D341Med (cell line): Measurements from ENCODE around the gene TRIO.
"Not testable (repeated sequence)": the region's sequence is repeated elsewhere in the genome, so short reads cannot be mapped to it uniquely, and the experiment has no call there.

Source experiments
- DNase-seq: peaks from one replicate; pipeline ENCODE4 v3.0.0; 2012; ENCODE audit warnings: low spot score

TRIO gene

GRCh38 chr5:14142827-14143545 is at the start of gene TRIO:
TSS of gene TRIO (plus strand) at chr5:14143342. CDS start at chr5:14143726, 384 bp downstream.
- peak; percentile 93 for DNase-seq

- not testable (repeated sequence) for DNase-seq
Observed at GRCh38 chr5:14097380-14097779, 45.8 kb upstream of the TRIO start.

- no peak for DNase-seq
Observed at GRCh38 chr5:14097998-14098471, 45.1 kb upstream of the TRIO start.

- no peak for DNase-seq
Observed at GRCh38 chr5:14100281-14100680, 42.9 kb upstream of the TRIO start.

- DNase-seq = no peak
Observed at GRCh38 chr5:14101922-14102321, 41.2 kb upstream of the TRIO start.

- no peak for DNase-seq
Observed at GRCh38 chr5:14102666-14103065, 40.5 kb upstream of the TRIO start.

- DNase-seq = no peak
Observed at GRCh38 chr5:14105718-14106410, 37.3 kb upstream of the TRIO start.

GRCh38 chr5:14107536-14107935 is 35.6 kb upstream of the TRIO start:
- no peak for DNase-seq

GRCh38 chr5:14108170-14108996 is 34.8 kb upstream of the TRIO start:
- peak; percentile 79 for DNase-seq

GRCh38 chr5:14109041-14109747 is 33.9 kb upstream of the TRIO start:
- DNase-seq = no peak

GRCh38 chr5:14109771-14110170 is 33.4 kb upstream of the TRIO start:
- no peak for DNase-seq

GRCh38 chr5:14110196-14110595 is 32.9 kb upstream of the TRIO start:
- no peak for DNase-seq

GRCh38 chr5:14110680-14111079 is 32.5 kb upstream of the TRIO start:
- no peak for DNase-seq

GRCh38 chr5:14112998-14113652 is 30.0 kb upstream of the TRIO start:
- DNase-seq = no peak

GRCh38 chr5:14114615-14115251 is 28.4 kb upstream of the TRIO start:
- DNase-seq = no peak

- DNase-seq = no peak
Observed at GRCh38 chr5:14115323-14115895, 27.7 kb upstream of the TRIO start.

- DNase-seq = no peak
Observed at GRCh38 chr5:14118551-14119320, 24.4 kb upstream of the TRIO start.

GRCh38 chr5:14120176-14120575 is 23.0 kb upstream of the TRIO start:
- DNase-seq = no peak

- no peak for DNase-seq
Observed at GRCh38 chr5:14121552-14121951, 21.6 kb upstream of the TRIO start.

GRCh38 chr5:14122089-14122488 is 21.1 kb upstream of the TRIO start:
- DNase-seq = no peak
